WTC11 (cell line): ENCODE data around the gene PCDH9. TPM values are rescaled to one million over a fixed set of nuclear protein-coding genes. Genes with fewer than 3 reads are reported as not detected.

Source experiments
- ATAC-seq: fragments of 200-7000 bp; cut with Tn5 transposase; 2 replicates; pipeline ENCODE4 v1.10.0; 2021; ENCODE audit warnings: mild to moderate bottlenecking, moderate library complexity
- CTCF ChIA-PET: fragments of 300-600 bp; sonication (Branson Sonifier 250); formaldehyde crosslinking; loops from one replicate; lab custom pipeline; 2021; ENCODE audit warnings: antibody characterized with exemption; lab: Charles Lee
- POLR2A ChIA-PET: fragments of 350-600 bp; sonication (Branson Sonifier 250); formaldehyde crosslinking; loops from one replicate; lab custom pipeline; 2021; ENCODE audit warnings: antibody characterized with exemption; lab: Charles Lee
- DNase-seq: peaks from one replicate; pipeline ENCODE4 v3.0.0; 2021; ENCODE audit warnings: low spot score
- H3K27ac Mint-ChIP-seq: 2 replicates; pipeline ENCODE4 v1.8.0; 2021; ENCODE audit warnings: mixed read lengths
- H3K27me3 Mint-ChIP-seq: 2 replicates; pipeline ENCODE4 v1.8.0; 2021; ENCODE audit warnings: low read depth, mild to moderate bottlenecking, moderate library complexity, mixed read lengths
- H3K36me3 Mint-ChIP-seq: 2 replicates; pipeline ENCODE4 v1.8.0; 2021; ENCODE audit warnings: mixed read lengths
- H3K4me1 Mint-ChIP-seq: 2 replicates; pipeline ENCODE4 v1.8.0; 2022; ENCODE audit warnings: mixed read lengths
- H3K4me3 Mint-ChIP-seq: 2 replicates; pipeline ENCODE4 v1.8.0; 2021; ENCODE audit warnings: mild to moderate bottlenecking, moderate library complexity, mixed read lengths
- H3K9me3 Mint-ChIP-seq: 2 replicates; pipeline ENCODE4 v1.8.0; 2021; ENCODE audit warnings: mixed read lengths
- ATF3 ChIP-seq: sonication (generic); formaldehyde crosslinking; conservative IDR thresholded peaks from 2 replicates; pipeline ENCODE4 v1.8.1; 2022; ENCODE audit warnings: mild to moderate bottlenecking, missing genetic modification reagents
- CREB1 ChIP-seq: sonication (generic); formaldehyde crosslinking; IDR thresholded peaks from 2 replicates; pipeline ENCODE4 v1.8.0; 2023; ENCODE audit warnings: mild to moderate bottlenecking, missing genetic modification reagents
- EMX1 ChIP-seq: fragments of 250-450 bp; sonication (Bioruptor Pico); IDR thresholded peaks from 2 replicates; pipeline ENCODE4 v1.8.0; 2021; ENCODE audit warnings: mild to moderate bottlenecking
- IRF1 ChIP-seq: sonication (generic); formaldehyde crosslinking; IDR thresholded peaks from 2 replicates; pipeline ENCODE4 v1.8.0; 2023; ENCODE audit warnings: missing genetic modification reagents
- IRF2 ChIP-seq: sonication (generic); formaldehyde crosslinking; IDR thresholded peaks from 2 replicates; pipeline ENCODE4 v1.8.0; 2022; ENCODE audit warnings: low read depth, missing genetic modification reagents, borderline replicate concordance
- MLX ChIP-seq: sonication (generic); formaldehyde crosslinking; IDR thresholded peaks from 2 replicates; pipeline ENCODE4 v1.8.1; 2023; ENCODE audit warnings: mild to moderate bottlenecking, missing genetic modification reagents, moderate library complexity
- PRRX2 ChIP-seq: fragments of 250-450 bp; sonication (Bioruptor Pico); IDR thresholded peaks from 2 replicates; pipeline ENCODE4 v1.8.0; 2021; ENCODE audit warnings: mild to moderate bottlenecking
- SMAD3 ChIP-seq: sonication (generic); formaldehyde crosslinking; IDR thresholded peaks from 2 replicates; pipeline ENCODE4 v1.8.0; 2022; ENCODE audit warnings: missing genetic modification reagents, mild to moderate bottlenecking, borderline replicate concordance
- TCF7 ChIP-seq: sonication (generic); formaldehyde crosslinking; IDR thresholded peaks from 2 replicates; pipeline ENCODE4 v1.8.0; 2022; ENCODE audit warnings: mild to moderate bottlenecking, low read depth, missing genetic modification reagents, moderate library complexity
- TEAD4 ChIP-seq: sonication (generic); formaldehyde crosslinking; IDR thresholded peaks from 2 replicates; pipeline ENCODE4 v1.8.0; 2022; ENCODE audit warnings: mild to moderate bottlenecking, missing genetic modification reagents
- ZNF138 ChIP-seq: sonication (generic); formaldehyde crosslinking; conservative IDR thresholded peaks from 2 replicates; pipeline ENCODE4 v1.8.1; 2022; ENCODE audit warnings: mild to moderate bottlenecking, moderate library complexity, missing genetic modification reagents
- ZNF232 ChIP-seq: sonication (generic); formaldehyde crosslinking; IDR thresholded peaks from 2 replicates; pipeline ENCODE4 v1.8.0; 2022; ENCODE audit warnings: mild to moderate bottlenecking, missing genetic modification reagents
- ZNF263 ChIP-seq: sonication (generic); formaldehyde crosslinking; IDR thresholded peaks from 2 replicates; pipeline ENCODE4 v1.8.1; 2022; ENCODE audit warnings: low read depth, mild to moderate bottlenecking, moderate library complexity, missing genetic modification reagents
- ZNF425 ChIP-seq: fragments of 250-450 bp; sonication (Bioruptor Pico); conservative IDR thresholded peaks from 2 replicates; pipeline ENCODE4 v1.9.0; 2021; ENCODE audit warnings: mild to moderate bottlenecking
- total RNA-seq: library from RNA; stranded (reverse); gene quantifications from 3 replicates; pipeline ENCODE4 v1.2.3, GENCODE V29; 2021
- TF ChIP-seq, protein P1 (sequence below): sonication (generic); formaldehyde crosslinking; IDR thresholded peaks from 2 replicates; pipeline ENCODE4 v1.8.1; 2022; ENCODE audit warnings: low read depth, mild to moderate bottlenecking, moderate library complexity, missing genetic modification reagents, borderline replicate concordance
- TF ChIP-seq, protein P2 (sequence below): sonication (generic); formaldehyde crosslinking; IDR thresholded peaks from 2 replicates; pipeline ENCODE4 v1.8.1; 2023; ENCODE audit warnings: mild to moderate bottlenecking, missing genetic modification reagents
- TF ChIP-seq, protein P3 (sequence below): fragments of 250-450 bp; sonication (Bioruptor Pico); IDR thresholded peaks from 2 replicates; pipeline ENCODE4 v1.8.0; 2021; ENCODE audit warnings: mild to moderate bottlenecking
- TF ChIP-seq, protein P4 (sequence below): sonication (generic); formaldehyde crosslinking; IDR thresholded peaks from 2 replicates; pipeline ENCODE4 v1.8.1; 2022; ENCODE audit warnings: mild to moderate bottlenecking, moderate library complexity, missing genetic modification reagents
- TF ChIP-seq, protein P5 (sequence below): sonication (generic); formaldehyde crosslinking; IDR thresholded peaks from 2 replicates; pipeline ENCODE4 v1.8.1; 2023; ENCODE audit warnings: mild to moderate bottlenecking, moderate library complexity, missing genetic modification reagents

PCDH9 gene
- total RNA-seq, 1 experiment from 2014 or later: 0.48 TPM

DNA sequence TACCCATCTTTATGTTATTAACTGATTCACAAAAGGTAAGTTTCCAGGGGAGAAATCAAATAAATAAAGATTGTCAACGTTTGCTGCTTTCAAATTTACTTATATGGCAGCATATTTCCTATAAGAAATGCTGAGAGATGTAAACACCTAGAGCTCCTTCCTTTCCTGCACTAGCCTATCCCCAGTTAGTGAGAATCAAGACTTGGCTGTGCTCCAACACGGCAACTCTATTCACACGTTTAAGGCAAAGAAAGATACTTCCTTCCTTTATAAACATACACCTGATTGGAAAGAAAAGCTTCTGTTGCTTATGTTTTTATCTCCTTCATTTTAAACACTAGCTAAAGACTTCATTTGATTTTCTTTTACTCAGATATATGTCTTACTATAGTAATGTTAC, 107.0 kb downstream of the PCDH9 start:
- H3K4me1 Mint-ChIP-seq: peaks cover 6% of the 10 kb centered on the region
- no peak for DNase-seq

GRCh38 chr13:67122251-67122650, 107.9 kb downstream of the PCDH9 start:
- Mint-ChIP-seq H3K27ac (no peak overlapping the region), H3K4me1 (no peaks in the 10 kb centered on the region), H3K9me3 (no peaks in the 10 kb centered on the region), H3K27me3 (no peaks in the 10 kb centered on the region; the same call in 1 of the 2 replicates), H3K4me3 (no peak overlapping the region), H3K36me3 (no peaks in the 10 kb centered on the region)
- CTCF ChIA-PET: no interaction called here
- ATAC-seq (no peak), DNase-seq (no peak)
- POLR2A ChIA-PET: no interaction called here
- TF ChIP-seq ZNF263 (no peak), EMX1 (CRISPR knock-in tag) (no peak), TEAD4 (CRISPR knock-in tag) (no peak), PRRX2 (CRISPR knock-in tag) (no peak)
- TF ChIP-seq, protein P1, sequence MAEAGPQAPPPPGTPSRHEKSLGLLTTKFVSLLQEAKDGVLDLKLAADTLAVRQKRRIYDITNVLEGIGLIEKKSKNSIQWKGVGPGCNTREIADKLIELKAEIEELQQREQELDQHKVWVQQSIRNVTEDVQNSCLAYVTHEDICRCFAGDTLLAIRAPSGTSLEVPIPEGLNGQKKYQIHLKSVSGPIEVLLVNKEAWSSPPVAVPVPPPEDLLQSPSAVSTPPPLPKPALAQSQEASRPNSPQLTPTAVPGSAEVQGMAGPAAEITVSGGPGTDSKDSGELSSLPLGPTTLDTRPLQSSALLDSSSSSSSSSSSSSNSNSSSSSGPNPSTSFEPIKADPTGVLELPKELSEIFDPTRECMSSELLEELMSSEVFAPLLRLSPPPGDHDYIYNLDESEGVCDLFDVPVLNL (CRISPR knock-in tag): no peak
- TF ChIP-seq, protein P2, sequence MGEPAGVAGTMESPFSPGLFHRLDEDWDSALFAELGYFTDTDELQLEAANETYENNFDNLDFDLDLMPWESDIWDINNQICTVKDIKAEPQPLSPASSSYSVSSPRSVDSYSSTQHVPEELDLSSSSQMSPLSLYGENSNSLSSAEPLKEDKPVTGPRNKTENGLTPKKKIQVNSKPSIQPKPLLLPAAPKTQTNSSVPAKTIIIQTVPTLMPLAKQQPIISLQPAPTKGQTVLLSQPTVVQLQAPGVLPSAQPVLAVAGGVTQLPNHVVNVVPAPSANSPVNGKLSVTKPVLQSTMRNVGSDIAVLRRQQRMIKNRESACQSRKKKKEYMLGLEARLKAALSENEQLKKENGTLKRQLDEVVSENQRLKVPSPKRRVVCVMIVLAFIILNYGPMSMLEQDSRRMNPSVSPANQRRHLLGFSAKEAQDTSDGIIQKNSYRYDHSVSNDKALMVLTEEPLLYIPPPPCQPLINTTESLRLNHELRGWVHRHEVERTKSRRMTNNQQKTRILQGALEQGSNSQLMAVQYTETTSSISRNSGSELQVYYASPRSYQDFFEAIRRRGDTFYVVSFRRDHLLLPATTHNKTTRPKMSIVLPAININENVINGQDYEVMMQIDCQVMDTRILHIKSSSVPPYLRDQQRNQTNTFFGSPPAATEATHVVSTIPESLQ (CRISPR knock-in tag): no peak

More for the DNA sequence above, 107.0 kb downstream of the PCDH9 start:
- Mint-ChIP-seq H3K4me3 (no peak overlapping the region), H3K27me3 (no peaks in the 10 kb centered on the region; the same call in 1 of the 2 replicates), H3K27ac (no peak overlapping the region), H3K9me3 (no peaks in the 10 kb centered on the region), H3K36me3 (no peaks in the 10 kb centered on the region)
- no peak for ATAC-seq
- ChIA-PET CTCF (no interaction called here), POLR2A (no interaction called here)
- TF ChIP-seq SMAD3 (CRISPR knock-in tag) (no peak), CREB1 (CRISPR knock-in tag) (no peak), ZNF425 (CRISPR knock-in tag) (no peak), ATF3 (CRISPR knock-in tag) (no peak), ZNF232 (CRISPR knock-in tag) (no peak), TCF7 (CRISPR knock-in tag) (no peak), MLX (CRISPR knock-in tag) (no peak), IRF2 (CRISPR knock-in tag) (no peak), ZNF263 (no peak), ZNF138 (CRISPR knock-in tag) (no peak), IRF1 (CRISPR knock-in tag) (no peak)
- TF ChIP-seq, protein P3, sequence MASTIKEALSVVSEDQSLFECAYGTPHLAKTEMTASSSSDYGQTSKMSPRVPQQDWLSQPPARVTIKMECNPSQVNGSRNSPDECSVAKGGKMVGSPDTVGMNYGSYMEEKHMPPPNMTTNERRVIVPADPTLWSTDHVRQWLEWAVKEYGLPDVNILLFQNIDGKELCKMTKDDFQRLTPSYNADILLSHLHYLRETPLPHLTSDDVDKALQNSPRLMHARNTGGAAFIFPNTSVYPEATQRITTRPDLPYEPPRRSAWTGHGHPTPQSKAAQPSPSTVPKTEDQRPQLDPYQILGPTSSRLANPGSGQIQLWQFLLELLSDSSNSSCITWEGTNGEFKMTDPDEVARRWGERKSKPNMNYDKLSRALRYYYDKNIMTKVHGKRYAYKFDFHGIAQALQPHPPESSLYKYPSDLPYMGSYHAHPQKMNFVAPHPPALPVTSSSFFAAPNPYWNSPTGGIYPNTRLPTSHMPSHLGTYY (CRISPR knock-in tag): no peak
- TF ChIP-seq, protein P4, sequence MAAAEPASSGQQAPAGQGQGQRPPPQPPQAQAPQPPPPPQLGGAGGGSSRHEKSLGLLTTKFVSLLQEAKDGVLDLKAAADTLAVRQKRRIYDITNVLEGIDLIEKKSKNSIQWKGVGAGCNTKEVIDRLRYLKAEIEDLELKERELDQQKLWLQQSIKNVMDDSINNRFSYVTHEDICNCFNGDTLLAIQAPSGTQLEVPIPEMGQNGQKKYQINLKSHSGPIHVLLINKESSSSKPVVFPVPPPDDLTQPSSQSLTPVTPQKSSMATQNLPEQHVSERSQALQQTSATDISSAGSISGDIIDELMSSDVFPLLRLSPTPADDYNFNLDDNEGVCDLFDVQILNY (CRISPR knock-in tag): no peak
- TF ChIP-seq, protein P5, sequence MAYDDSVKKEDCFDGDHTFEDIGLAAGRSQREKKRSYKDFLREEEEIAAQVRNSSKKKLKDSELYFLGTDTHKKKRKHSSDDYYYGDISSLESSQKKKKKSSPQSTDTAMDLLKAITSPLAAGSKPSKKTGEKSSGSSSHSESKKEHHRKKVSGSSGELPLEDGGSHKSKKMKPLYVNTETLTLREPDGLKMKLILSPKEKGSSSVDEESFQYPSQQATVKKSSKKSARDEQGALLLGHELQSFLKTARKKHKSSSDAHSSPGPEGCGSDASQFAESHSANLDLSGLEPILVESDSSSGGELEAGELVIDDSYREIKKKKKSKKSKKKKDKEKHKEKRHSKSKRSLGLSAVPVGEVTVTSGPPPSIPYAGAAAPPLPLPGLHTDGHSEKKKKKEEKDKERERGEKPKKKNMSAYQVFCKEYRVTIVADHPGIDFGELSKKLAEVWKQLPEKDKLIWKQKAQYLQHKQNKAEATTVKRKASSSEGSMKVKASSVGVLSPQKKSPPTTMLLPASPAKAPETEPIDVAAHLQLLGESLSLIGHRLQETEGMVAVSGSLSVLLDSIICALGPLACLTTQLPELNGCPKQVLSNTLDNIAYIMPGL: no peak
